Endothelial cell of umbilical vein (primary cell): Measurements from ENCODE around the gene CCDC40. TPM values are rescaled to one million over a fixed set of nuclear protein-coding genes. Genes with fewer than 3 reads are reported as not detected.
A peak's percentile ranks its signal among the peaks of the same experiment; 100 is the strongest.

ENCODE experiments used
- BruUV-seq: library from RNA; stranded (reverse); fragments of 400-500 nt; replicated peaks from 2 replicates; lab custom pipeline; 2021; lab: Mats Ljungman, UMichigan
- CTCF ChIA-PET: fragments of 300-600, 350-600 bp; sonication (Branson Sonifier 250); formaldehyde crosslinking; loops from one replicate; lab custom pipeline; 2021; ENCODE audit warnings: antibody characterized with exemption, inconsistent platforms; lab: Charles Lee
- POLR2A ChIA-PET: fragments of 300-600, 350-600 bp; sonication (Branson Sonifier 250); formaldehyde crosslinking; loops from one replicate; lab custom pipeline; 2021; ENCODE audit warnings: antibody characterized with exemption, inconsistent platforms; lab: Charles Lee
- DNase-seq: peaks from one replicate; pipeline ENCODE4 v3.0.0-alpha.2; 2011; ENCODE audit warnings: low read depth, low spot score
- FAIRE-seq: peaks from 2 replicates; lab custom pipeline; 2011; peaks lifted over from hg19 to GRCh38; lab: Jason Lieb, UNC
- H2AFZ ChIP-seq: 2 replicates; pipeline ENCODE4 v1.6.0; 2012; ENCODE audit warnings: low read depth, low read length, control low read depth, inconsistent platforms
- H3K27ac ChIP-seq: 2 replicates; pipeline ENCODE4 v1.5.1; 2011; ENCODE audit warnings: low read depth, mild to moderate bottlenecking, control low read depth, low read length, moderate library complexity; ENCODE audit not compliant: insufficient read depth
- H3K27me3 ChIP-seq, 2 experiments: 2 replicates each; pipeline versions ENCODE4 v1.6.0 to v1.6.1; 2011; ENCODE audit warnings: low read length in 2 of 2, mixed read lengths in 1 of 2; ENCODE audit not compliant: control insufficient read depth in 2 of 2, insufficient read depth in 2 of 2
- H3K36me3 ChIP-seq, 2 experiments: 2 replicates in 1 of 2; 3 replicates in 1 of 2; pipeline ENCODE4 v1.5.1; 2011; ENCODE audit warnings: low read length in 2 of 2, mild to moderate bottlenecking in 1 of 2, moderate library complexity in 1 of 2; ENCODE audit not compliant: control insufficient read depth in 2 of 2, insufficient read depth in 2 of 2; ENCODE audit errors: extremely low read depth in 1 of 2
- H3K4me1 ChIP-seq: 3 replicates; pipeline ENCODE4 v1.5.1; 2011; ENCODE audit warnings: mild to moderate bottlenecking, low read length; ENCODE audit not compliant: control insufficient read depth, insufficient read depth; ENCODE audit errors: extremely low read depth
- H3K4me2 ChIP-seq: 2 replicates; pipeline ENCODE4 v1.6.1; 2011; ENCODE audit warnings: low read length, control low read depth, mixed read lengths; ENCODE audit not compliant: insufficient read depth
- H3K4me3 ChIP-seq, 3 experiments: fragments of 200-600 bp in 1 of 3; sonication (generic), shearing (Covaris generic) in 1 of 3; replicated peaks in 1 of 3; 2 replicates each; pipeline ENCODE4 v1.5.1; 2011 to 2016; ENCODE audit warnings: control low read depth in 3 of 3, low read length in 3 of 3, mild to moderate bottlenecking in 2 of 3, inconsistent platforms in 1 of 3, low read depth in 1 of 3, moderate library complexity in 1 of 3; ENCODE audit not compliant: insufficient read depth in 1 of 3
- H3K79me2 ChIP-seq: 2 replicates; pipeline ENCODE4 v1.6.0; 2012; ENCODE audit warnings: low read length, inconsistent platforms; ENCODE audit not compliant: control insufficient read depth, insufficient read depth
- H3K9ac ChIP-seq: replicated peaks from 2 replicates; pipeline ENCODE3; 2011; ENCODE audit warnings: low read length, control low read depth; ENCODE audit not compliant: insufficient read depth; ENCODE audit errors: extremely low read depth
- H3K9me1 ChIP-seq: replicated peaks from 3 replicates; pipeline ENCODE4 v1.6.0; 2011; ENCODE audit warnings: mild to moderate bottlenecking, low read length; ENCODE audit not compliant: control insufficient read depth, insufficient read depth; ENCODE audit errors: extremely low read depth
- H3K9me3 ChIP-seq: replicated peaks from 2 replicates; pipeline ENCODE4 v1.5.1; 2012; ENCODE audit warnings: low read length, inconsistent platforms; ENCODE audit not compliant: control insufficient read depth, insufficient read depth
- H4K20me1 ChIP-seq: replicated peaks from 2 replicates; pipeline ENCODE3; 2011; ENCODE audit warnings: mild to moderate bottlenecking, low read length; ENCODE audit not compliant: control insufficient read depth, insufficient read depth; ENCODE audit errors: extremely low read depth
- CTCF ChIP-seq, 2 donors: IDR thresholded peaks; 1 replicate in 1 of 2; 2 replicates in 1 of 2; pipeline ENCODE4 v1.5.1; 2011; ENCODE audit warnings: low read length in 2 of 2, mild to moderate bottlenecking in 2 of 2, moderate library complexity in 2 of 2, control low read depth in 1 of 2, inconsistent platforms in 1 of 2, low read depth in 1 of 2; ENCODE audit not compliant: insufficient read depth in 1 of 2; ENCODE audit errors: extremely low read depth in 1 of 2
- EZH2 ChIP-seq: IDR thresholded peaks from 2 replicates; pipeline ENCODE4 v1.6.1; 2012; ENCODE audit warnings: borderline replicate concordance, low read depth, mild to moderate bottlenecking, moderate library complexity, low read length, inconsistent platforms; ENCODE audit not compliant: severe bottlenecking
- FOS ChIP-seq: IDR thresholded peaks from 2 replicates; pipeline ENCODE4 v1.6.1; 2011; ENCODE audit warnings: mild to moderate bottlenecking, low read length, moderate library complexity, borderline replicate concordance; ENCODE audit not compliant: insufficient read depth
- GATA2 ChIP-seq: IDR thresholded peaks from 2 replicates; pipeline ENCODE4 v1.7.0; 2011; ENCODE audit warnings: low read depth, mild to moderate bottlenecking, moderate library complexity, mixed read lengths, low read length; ENCODE audit not compliant: insufficient read length, insufficient read depth
- JUN ChIP-seq: IDR thresholded peaks from 2 replicates; pipeline ENCODE4 v1.6.1; 2011; ENCODE audit warnings: borderline replicate concordance, low read depth; ENCODE audit not compliant: insufficient read length, insufficient read depth
- MAX ChIP-seq: IDR thresholded peaks from 2 replicates; pipeline ENCODE4 v1.6.1; 2011; ENCODE audit not compliant: insufficient read depth, insufficient read length
- MYC ChIP-seq: IDR thresholded peaks from one replicate; pipeline ENCODE4 v1.6.1; 2011; ENCODE audit warnings: mild to moderate bottlenecking, low read depth, low read length
- POLR2A ChIP-seq: IDR thresholded peaks from 2 replicates; pipeline ENCODE4 v1.6.1; 2012; ENCODE audit warnings: low read depth, mild to moderate bottlenecking, control low read depth, low read length
- POLR2AphosphoS5 ChIP-seq: IDR thresholded peaks from 2 replicates; pipeline ENCODE4 v1.6.1; 2012; ENCODE audit warnings: low read depth, mild to moderate bottlenecking, control low read depth, low read length, moderate library complexity; ENCODE audit not compliant: insufficient read depth
- dilution Hi-C: fragments of 300-500 bp; cut with MboI; formaldehyde crosslinking; loops from one replicate; pipeline ENCODE4 v1.15.0; 2019; ENCODE audit warnings: low sequenced_read_pairs; ENCODE audit not compliant: extremely low pct_ligation_motif_present
- intact Hi-C: fragments of 100-400 bp; cut with micrococcal nuclease; formaldehyde crosslinking; loops from one replicate; pipeline ENCODE4 v1.10.0; 2022
- polyA plus RNA-seq, 4 experiments: library from polyadenylated mRNA; depleted of rRNA in 3 of 4; stranded (reverse) in 3 of 4; unstranded in 1 of 4; fragments of >200 nt; gene quantifications; 2 replicates each; pipeline versions ENCODE4 v1.2.1 to v1.2.3, GENCODE V29; 2011 to 2012; ENCODE audit warnings: missing spikeins in 1 of 4
- total RNA-seq: library from RNA; stranded (reverse); gene quantifications from 2 replicates; pipeline ENCODE4 v1.2.3, GENCODE V29; 2021

CCDC40 gene
- total and polyA plus RNA-seq, 2 donors (not counting 3 experiments of a cell fraction or from before 2014, with no cell fraction given), result 1.4 to 5.5 TPM

GRCh38 chr17:80102664-80103448 is 66.4 kb downstream of the CCDC40 start:
- CTCF ChIA-PET, result interaction anchor here (1.7 kb wide), 1 partner anchor 11 kb away, joined by 15 read pairs; no protein-coding TSS in a partner anchor
- Histone ChIP-seq H3K4me3 (no peak overlapping the region), H3K9me3 (no peaks in the 10 kb centered on the region), H3K9me1 (no peaks in the 10 kb centered on the region), H3K79me2 (no peaks in the 10 kb centered on the region), H2AFZ (no peak overlapping the region), H3K4me1 (peaks cover 10% of the 10 kb centered on the region), H3K9ac (no peak overlapping the region), H3K27me3 (no peaks in the 10 kb centered on the region), H3K4me2 (peak overlapping the region; percentile 55), H3K36me3 (no peaks in the 10 kb centered on the region), H4K20me1 (no peaks in the 10 kb centered on the region), H3K27ac (no peak overlapping the region)
- POLR2A ChIA-PET, result no interaction called here
- dilution Hi-C loops (no loop called here), intact Hi-C loops (loop anchor here (1.0 to 10.0 kb wide), 2 partner anchors 44 to 262 kb away; partner anchors contain the start of gene EIF4A3)
- TF ChIP-seq EZH2 (no peak), MAX (no peak), POLR2AphosphoS5 (no peak), MYC (no peak), JUN (no peak), CTCF (IDR thresholded peaks at IDR 0.05; ENCODE audit: extremely low read depth in 1 of 2, insufficient read depth in 1 of 2, low read depth in 1 of 2, low read length in 2 of 2) (no peak), GATA2 (no peak), POLR2A (no peak), FOS (no peak)
- no peak for FAIRE-seq
- no TSS peak for BruUV-seq
- DNase-seq, result no peak
